Endothelial cell of umbilical vein (primary cell): ENCODE measurements around the gene NCOA5.

Source experiments
- CTCF ChIP-seq, 2 donors: IDR thresholded peaks; 1 replicate in 1 of 2; 2 replicates in 1 of 2; pipeline ENCODE4 v1.5.1; 2011; ENCODE audit warnings: low read length in 2 of 2, mild to moderate bottlenecking in 2 of 2, moderate library complexity in 2 of 2, control low read depth in 1 of 2, inconsistent platforms in 1 of 2, low read depth in 1 of 2; ENCODE audit not compliant: insufficient read depth in 1 of 2; ENCODE audit errors: extremely low read depth in 1 of 2
- POLR2A ChIP-seq: IDR thresholded peaks from 2 replicates; pipeline ENCODE4 v1.6.1; 2012; ENCODE audit warnings: low read depth, mild to moderate bottlenecking, control low read depth, low read length

GRCh38 chr20:46065691-46066090 lies 24.1 kb downstream of the NCOA5 start:
- TF ChIP-seq CTCF (IDR thresholded peaks at IDR 0.05; ENCODE audit: extremely low read depth in 1 of 2, insufficient read depth in 1 of 2, low read depth in 1 of 2, low read length in 2 of 2) (no peak), POLR2A (no peak)
